NCI-H1930 (cell line): ENCODE data around the gene AFF3.

Source experiments
- DNase-seq, 2 experiments: peaks; one replicate each; lab custom pipeline; 2025; lab: John Stamatoyannopoulos, UW

The AFF3 gene

DNA sequence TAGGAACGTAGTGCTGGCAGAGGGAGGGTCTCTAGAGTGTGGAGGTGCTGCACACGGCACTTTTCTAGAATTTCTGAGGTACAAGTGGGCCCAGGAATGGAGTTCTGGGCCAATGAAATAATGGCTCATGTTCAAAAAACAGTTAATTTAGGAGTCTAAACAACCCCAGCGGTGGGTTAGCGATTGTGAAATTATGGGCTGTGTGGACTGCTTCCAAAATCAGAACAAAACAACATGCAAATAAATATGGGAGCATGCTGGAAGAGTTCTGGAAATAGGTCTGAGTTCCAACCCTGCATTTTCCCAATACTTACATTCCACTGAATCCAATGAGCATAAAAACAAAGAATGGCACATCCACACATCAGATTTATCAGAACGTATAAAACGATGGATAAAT, 317.6 kb downstream of the AFF3 start:
- DNase-seq = no peak

DNA sequence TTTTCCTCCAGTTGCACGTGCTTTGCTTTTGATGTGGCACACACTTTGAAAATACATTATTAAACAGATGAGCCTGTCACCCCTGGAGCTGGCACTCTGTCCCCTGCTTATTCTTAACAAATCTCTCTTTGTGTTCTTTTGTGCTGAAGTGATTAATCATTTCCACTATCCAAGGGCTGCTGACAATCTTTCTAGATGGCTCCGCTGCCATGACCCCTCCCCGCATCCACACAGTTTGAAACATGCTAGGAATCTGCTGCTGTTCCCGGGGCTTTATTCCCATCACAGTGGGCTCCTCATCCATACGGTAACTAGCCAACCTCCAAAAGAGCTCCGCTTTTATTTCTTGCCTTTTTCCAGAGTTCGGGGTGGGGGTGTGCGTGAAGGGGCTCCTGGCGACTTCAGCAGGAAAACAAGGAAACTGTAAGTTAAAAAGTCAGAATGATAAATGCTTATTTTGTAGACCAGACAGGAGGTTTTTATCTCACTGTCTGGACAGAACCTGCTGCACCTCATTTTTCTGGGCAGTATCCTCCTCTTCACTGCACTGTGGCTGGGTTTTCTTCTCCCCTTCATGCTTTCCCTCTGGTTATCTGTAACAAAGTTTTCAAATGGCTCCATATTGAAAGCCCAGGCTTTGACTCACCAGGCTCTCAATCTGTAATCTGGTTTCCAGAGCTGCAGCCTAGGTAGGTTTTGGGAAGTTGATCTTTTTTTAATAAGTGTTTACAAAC, 319.7 kb downstream of the AFF3 start:
- DNase-seq = no peak

DNA sequence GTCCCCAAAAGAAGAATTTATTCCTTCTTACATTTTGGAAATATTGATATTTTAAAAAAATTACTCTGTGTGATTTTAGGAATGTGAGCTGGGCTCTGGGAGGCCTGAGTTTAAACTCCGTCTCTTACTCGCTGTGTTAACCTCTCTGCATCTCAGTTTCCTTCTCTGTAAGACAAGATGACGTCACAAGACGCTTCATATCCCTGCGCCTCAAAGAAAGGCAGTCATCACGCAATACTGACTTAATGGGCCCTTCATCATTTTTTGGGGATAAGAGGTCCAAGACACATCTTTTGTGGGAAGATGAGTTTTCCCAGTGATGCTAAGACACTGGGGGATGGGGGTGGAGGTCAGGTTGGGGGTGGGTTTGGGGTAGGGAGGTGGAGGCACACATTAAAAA, 320.4 kb downstream of the AFF3 start:
- DNase-seq = no peak

DNA sequence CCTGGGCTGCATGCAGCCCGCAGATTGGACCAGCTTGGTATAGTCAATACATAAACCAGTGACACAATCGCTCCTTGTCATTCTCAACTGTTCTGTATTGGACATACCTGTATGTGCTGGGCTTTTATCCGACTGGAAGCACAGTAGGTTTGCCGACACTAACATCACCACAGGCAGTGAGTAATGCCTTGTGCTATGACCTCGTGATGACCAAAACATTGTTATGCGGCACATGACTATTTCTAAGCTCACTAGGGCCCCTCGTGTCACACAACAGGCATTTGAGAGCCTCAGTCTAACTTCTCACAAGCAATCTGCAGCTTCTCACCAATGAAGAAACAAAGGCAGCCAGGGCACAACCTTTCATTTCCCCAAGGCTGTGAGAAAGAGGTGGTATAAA, 320.8 kb downstream of the AFF3 start:
- DNase-seq = no peak

DNA sequence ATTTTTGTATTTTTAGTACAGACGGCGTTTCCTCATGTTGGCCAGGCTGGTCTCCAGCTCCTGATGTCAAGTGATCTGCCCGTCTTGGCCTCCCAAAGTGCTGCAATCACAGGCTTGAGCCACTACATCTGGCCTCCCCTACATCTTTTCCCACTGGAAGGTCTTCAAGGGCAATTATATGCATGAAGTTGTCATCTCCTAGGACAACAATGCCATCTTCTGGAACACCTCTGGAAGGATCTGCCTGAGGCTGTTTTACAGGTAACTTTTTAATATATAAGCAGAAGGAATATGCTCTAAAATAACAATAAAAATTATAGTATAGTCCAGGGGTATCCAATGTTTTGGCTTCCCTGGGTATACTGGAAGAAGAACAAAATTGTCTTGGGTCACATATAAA, 321.4 kb downstream of the AFF3 start:
- no peak for DNase-seq

DNA sequence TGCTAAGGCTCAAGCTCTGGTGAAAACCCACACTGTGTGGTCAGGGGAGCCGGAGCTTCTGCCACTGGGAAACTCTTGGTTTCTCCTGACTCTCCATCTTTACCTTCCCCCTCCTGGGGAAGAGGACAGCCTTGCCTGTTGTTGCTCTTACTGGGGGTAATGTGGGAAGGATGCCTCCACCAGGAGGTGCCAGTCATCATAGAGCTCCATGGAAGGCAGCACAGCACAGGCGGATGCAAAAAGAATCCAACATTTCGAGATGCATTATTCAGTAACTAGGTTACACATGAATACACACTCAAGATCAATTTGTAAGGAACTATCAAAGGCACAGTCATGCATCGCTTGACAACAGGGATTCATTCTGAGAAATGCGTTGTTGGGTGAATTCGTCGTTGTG, 322.6 kb downstream of the AFF3 start:
- no peak for DNase-seq

DNA sequence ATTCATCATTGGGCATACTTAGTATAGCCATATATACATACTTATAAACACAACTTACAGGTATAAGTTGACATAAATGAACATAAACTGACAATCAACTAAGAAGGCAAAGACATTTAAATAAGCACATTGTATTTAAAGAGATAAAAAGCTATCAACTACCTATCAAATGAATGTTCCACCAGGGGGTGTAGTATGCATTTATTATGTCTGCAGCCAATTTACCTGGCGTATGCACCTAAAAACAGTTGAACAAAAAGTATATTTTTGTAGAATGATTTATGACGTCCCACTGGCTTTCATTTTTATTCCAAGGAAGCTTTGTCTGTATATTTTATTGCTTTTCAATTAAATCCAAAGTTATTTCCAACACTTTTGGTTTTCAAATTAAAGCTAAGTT, 323.5 kb downstream of the AFF3 start:
- DNase-seq = no peak

DNA sequence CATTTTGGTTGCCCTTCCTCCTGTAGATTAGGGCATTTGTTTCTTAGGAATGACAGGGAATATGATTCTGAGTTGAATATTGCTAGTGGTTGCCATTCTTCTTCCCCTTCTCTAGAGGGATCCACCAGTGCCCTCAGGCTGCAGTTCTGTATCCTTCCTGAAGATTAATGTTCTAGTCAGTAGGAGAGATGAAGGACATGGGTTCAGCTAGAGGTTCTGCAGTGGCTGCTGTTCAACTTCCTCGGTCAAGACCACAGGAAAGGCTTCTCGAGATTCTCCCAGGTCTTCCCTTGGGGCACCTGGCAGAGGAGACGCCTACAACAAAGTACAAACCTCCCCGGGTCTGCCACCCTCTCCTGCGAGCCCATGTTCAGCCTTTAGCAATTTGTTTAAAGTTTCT, 325.5 kb downstream of the AFF3 start:
- DNase-seq = no peak

DNA sequence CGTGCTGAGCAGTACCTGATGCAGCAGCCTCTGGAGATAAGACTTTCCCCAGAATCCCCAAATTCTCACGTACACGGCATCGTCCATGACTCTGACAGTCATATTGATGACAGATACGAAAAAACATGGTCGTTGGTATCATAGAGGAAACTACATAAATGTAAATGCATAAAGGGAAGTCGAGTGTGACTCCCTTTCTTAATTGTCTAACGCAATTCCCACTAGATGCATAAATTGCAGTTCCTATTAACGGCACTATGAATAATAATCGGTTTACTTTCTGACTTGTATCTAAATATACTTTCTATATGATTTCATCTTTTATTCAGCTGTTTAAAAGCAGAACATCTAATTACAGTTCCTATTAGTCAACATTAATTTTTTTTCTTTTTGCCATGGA, 330.0 kb downstream of the AFF3 start:
- DNase-seq = no peak

DNA sequence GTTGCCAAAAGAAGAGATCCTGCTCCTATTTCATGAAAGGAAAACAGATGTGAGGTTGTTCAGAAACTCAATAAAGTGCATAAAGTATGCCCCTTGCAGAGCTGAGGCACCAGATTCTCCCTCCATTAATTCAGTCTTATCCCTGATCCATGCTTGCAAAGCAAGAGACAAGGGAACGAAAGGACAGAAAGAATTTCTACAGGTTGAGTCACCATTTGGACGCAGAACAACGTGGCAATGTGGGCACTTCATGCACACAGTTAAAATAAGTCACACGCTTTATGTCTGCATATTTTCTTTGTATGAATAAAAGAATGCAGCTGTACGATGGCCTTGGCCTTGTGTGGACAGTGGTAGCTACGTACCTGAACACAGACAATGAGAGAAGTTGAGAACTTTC, 330.8 kb downstream of the AFF3 start:
- DNase-seq = no peak

DNA sequence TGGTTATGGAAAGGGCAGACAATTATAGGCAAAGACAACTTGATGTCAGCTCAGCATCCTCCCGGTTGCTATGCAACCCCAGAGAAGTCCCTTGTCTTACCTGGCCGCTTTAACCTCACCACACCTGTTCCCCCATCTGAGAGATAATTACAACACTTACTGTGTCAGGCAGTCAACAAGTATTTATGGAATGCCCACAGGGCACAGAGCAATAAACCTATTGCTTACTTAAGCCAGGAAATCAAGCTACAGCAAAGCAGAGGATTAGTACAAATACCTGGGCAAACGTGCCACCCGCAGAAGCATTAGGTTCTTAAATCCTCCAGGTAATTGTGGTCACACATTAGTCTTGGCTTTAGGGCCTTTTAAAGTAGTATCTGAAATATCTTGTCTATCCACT, 332.2 kb downstream of the AFF3 start:
- no peak for DNase-seq

DNA sequence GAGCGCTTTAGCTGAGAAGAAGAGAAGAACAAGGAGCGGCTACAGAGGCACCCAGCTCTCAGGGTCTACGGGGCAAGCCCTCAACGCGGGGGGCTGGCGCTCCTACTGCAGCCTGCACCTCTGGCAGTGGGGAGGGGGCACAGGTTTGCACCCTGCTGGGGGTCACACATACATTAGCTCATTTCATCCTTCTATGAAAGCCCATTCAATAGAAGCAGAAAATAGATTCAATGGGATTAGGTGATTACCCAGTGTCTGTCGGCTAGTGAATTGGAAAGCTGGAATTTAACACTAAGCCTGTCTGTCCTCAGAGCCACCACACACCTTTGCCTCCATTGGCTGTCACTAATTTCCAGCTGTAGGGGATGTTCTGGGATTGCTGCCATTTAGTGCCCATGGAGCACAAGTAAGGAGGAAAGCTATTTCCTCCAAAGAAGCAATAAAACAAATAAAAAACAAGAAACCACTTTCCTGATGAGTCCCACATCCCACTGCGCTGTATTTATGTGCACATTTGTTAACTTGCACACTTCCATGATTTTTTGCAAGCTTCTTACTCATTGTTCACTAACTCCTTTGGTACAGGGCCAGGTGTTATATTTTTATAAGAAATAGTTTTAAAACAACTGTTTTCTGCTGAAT, 333.0 kb downstream of the AFF3 start:
- no peak for DNase-seq

DNA sequence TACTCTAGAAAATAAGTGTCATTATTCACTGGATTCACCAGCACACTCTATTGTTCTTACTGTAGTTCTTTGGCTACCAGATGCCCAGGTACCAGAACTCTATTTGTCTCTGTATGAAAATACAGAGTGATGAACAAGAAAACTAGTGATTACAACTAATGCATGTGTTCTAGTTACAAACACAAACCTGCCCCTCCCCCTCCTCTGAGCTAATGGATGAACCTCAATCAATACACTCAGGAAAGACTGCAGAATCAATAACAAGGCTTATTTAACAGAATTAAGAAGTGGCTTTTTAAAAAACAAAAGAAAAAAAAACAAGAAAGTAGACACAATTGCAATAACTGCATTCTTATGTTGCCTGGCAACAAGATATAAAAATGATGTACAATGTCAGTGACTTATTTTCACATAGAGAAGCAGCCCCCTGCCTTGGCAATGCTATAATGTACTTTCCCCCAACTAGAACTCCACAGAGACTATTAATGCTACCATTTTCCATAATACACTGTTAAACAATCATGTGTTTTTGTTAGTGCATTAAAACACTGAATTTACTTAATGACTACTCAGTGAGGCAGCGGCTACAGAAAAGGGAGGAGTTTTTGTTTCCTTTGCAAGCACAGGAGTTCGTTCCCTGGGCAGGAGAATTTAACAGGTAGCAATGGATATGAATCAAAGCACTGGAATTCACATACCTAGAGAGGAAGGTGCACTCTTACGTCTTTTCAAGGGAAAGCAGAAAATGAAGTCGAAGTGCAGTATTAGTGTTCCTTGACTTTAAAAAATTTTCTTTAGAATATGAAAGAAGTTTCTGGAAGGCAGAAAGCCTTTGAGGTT, 333.8 kb downstream of the AFF3 start:
- no peak for DNase-seq

DNA sequence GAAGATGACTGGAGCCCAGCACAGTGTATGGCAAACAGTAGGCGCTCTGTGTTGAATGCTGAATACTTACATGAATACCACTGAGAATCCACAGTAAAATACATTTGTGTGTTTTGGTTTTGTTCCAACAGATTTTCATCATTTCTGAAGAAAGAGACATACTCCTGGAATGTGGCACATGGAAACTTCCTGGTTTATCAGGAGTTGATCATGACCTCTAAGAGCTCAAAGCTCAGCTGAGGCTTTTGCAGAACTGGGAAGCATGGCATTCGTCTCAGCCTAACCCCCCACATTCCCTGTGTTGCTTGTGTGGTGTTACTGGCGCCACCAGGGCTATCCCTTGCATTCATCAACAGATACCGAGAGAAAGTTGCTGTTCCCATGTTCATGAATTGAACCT, 335.6 kb downstream of the AFF3 start:
- no peak for DNase-seq

DNA sequence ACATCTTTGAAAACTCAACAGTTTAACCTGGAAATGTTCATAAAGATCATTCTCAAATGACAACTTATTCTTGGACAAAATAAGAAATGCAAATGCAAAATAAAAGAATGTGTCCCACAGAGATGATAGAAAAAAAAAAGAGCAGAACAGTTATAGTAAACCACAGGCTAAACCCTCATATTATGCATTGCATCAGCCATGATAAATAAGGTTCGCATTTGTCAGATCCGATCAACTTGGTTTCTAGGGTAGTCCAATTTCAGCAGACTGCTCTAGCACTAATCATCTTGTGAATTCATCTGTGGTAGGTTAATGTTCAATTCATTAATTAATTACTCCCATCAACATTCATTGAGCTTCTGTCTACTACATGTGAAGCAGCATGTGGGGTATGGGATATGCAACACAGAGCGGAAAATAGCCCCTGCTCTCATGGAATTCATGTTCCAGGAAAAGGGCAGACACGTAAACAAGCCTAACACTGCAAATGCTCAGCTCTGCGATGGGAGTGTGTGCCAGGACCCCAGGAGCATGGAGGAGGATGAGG, 336.4 kb downstream of the AFF3 start:
- DNase-seq = no peak

DNA sequence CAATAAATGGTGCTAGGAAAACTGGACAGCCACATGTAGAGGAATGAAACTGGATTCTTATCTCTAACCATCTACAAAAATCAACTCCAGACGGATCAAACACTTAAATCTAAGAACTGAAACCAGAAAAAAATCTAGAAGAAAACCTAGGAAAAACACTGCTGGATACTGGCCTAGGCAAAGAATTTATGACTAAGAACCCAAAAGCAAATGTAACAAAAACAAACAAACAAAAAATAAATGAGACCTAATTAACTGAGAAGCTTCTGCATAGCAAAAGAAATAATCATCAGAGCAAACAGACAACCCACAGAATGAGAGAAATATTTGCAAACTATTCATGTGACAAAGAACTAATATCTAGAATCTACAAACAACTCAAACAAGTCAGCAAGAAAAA, 338.5 kb downstream of the AFF3 start:
- DNase-seq = no peak

DNA sequence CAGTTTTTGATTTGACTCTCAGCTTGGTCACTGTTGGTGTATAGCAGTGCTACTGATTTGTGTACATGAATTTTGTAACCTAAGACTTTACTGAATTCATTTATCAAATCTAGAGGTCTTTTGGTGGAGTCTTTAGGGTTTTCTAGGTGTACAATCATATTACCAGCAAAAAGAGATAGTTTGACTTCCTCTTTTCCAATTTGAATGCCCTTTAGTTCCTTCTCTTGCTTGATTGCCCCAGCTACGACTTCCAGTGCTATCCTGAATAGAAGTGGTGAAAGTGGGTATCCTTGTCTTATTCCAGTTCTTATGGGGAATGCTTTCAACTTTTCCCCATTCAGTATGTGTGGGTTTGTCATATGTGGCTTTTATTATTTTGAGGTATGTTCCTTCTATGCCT, 339.7 kb downstream of the AFF3 start:
- no peak for DNase-seq

DNA sequence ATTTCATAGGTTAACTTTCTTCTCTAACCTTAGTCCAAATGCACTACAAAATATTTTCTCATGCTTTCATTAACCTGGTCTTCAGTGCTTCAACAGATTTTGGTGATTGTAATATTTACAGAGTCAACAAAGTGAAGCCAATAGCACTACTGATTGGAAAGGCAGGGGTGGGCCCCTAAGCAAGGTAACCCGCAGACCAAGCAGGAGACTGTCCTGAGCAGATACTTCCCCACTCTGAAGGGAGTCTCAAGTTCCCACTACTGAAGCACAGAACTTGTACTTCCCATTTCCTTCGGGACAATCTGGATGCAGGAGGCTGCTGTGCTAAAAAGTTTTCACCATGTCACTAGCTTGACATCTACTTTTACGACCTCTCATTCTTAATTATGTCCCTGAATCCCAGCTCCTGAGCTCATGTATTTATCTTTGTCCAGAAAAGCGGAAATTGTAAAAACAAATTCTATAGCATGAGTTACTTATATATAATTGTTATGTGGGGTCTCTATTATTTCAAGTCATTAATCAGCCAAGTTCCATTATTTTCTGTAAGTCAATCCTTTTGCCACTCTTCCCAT, 341.0 kb downstream of the AFF3 start:
- DNase-seq = no peak

DNA sequence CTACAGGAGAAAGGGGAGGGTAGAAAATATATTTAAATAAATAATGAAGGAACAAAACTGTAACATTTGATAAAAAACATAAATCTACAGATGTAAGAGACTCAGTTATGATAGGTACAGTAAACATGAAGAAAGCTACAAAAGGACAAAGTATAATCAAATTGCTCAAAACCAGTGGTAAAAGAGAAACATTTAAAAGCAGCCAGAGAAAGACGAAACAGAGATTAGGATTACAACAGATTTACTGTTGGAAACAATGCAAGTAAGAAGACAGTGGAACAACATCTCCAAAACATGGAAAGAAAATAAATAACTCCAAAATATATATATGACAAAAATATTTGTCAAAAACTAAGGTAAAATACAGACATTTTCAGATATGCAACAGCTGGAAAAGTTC, 344.9 kb downstream of the AFF3 start:
- no peak for DNase-seq

DNA sequence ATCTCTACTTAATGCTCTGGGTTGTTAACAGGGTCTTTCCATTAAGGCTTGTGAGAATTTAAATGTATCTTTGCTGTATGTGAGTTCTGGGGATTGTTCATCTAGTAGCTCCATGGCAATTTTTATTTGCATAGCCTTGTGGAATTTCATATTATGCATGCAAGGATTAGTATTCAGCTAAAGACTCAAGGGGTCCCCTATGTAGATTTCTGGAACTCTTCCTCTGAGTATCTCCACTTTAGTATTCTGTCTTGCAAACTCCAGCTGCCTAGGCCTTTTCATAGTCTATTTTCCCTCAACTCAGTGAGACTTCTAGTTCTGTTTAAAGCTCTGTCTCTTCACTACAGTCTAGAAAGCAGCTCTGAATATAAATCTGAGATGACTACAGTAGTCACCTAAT, 348.0 kb downstream of the AFF3 start:
- no peak for DNase-seq

DNA sequence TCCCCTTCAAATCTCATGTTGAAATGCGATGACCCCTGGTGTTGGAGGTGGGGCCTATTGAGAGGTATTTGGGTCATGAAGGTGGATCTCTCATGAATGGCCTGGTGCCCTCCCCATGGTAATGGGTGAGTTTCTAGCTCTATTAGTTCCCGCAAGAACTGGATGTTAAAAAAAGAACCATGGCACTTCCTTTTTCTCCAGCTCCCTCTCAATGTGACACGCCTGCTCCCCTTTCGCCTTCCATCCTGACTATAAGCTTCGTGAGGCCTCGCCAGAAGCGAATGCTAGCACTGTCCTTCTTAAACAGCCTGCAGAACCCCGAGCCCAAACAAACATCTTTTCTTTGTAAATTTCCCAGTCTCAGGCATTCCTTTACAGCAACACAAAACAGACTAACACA, 349.4 kb downstream of the AFF3 start:
- DNase-seq = no peak

DNA sequence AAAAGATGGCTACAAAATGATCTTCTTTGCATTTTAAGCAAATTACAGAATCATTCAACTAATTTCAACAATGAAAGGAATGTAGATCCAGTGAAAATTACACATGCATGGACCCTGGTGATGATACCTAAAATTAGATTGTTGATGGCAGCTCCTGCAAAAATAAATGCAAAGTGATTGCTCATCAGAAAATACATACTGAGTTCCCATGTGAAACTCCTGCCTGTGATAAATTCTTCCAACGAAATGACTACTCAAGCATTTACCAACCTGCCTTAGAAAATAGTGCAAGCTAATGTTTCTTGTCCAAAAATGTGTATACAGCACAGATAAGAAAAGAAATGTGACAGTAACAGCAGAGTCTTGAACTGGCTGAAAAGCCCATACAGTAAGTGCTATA, 352.5 kb downstream of the AFF3 start:
- DNase-seq = no peak
